C4-2B (cell line): ENCODE measurements around the gene KCNK3.
"Not testable (repeated sequence)": the region's sequence is repeated elsewhere in the genome, so short reads cannot be mapped to it uniquely, and the experiment has no call there.

Experiments
- H3K27ac ChIP-seq: fragments of 450-650 bp; 2 replicates; pipeline ENCODE4 v1.5.1; 2017
- ZFX ChIP-seq: fragments of 450-650 bp; IDR thresholded peaks from 2 replicates; pipeline ENCODE4 v1.6.1; 2017
- TF ChIP-seq, protein P1 (sequence below): fragments of 450-650 bp; conservative IDR thresholded peaks from 2 replicates; pipeline ENCODE4 v1.5.1; 2017; ENCODE audit warnings: mild to moderate bottlenecking

The KCNK3 gene

DNA sequence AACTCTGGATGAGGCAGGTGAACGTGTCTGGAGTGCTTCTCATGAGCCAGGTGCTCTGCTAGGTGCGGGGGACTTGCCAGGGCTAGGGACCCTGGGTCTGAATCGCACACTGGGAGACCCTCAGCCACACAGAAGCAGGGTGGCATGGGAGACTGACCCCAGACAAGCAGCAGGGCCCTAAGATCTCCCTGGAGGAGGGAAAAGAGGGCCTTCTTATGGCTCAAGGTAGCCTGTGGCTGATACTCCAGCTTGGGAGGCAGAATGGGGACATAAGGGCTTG is 38.5 kb upstream of the KCNK3 start:
- no peak overlapping the region for H3K27ac ChIP-seq
- TF ChIP-seq ZFX = no peak
- TF ChIP-seq, protein P1, sequence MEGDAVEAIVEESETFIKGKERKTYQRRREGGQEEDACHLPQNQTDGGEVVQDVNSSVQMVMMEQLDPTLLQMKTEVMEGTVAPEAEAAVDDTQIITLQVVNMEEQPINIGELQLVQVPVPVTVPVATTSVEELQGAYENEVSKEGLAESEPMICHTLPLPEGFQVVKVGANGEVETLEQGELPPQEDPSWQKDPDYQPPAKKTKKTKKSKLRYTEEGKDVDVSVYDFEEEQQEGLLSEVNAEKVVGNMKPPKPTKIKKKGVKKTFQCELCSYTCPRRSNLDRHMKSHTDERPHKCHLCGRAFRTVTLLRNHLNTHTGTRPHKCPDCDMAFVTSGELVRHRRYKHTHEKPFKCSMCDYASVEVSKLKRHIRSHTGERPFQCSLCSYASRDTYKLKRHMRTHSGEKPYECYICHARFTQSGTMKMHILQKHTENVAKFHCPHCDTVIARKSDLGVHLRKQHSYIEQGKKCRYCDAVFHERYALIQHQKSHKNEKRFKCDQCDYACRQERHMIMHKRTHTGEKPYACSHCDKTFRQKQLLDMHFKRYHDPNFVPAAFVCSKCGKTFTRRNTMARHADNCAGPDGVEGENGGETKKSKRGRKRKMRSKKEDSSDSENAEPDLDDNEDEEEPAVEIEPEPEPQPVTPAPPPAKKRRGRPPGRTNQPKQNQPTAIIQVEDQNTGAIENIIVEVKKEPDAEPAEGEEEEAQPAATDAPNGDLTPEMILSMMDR = no peak

DNA sequence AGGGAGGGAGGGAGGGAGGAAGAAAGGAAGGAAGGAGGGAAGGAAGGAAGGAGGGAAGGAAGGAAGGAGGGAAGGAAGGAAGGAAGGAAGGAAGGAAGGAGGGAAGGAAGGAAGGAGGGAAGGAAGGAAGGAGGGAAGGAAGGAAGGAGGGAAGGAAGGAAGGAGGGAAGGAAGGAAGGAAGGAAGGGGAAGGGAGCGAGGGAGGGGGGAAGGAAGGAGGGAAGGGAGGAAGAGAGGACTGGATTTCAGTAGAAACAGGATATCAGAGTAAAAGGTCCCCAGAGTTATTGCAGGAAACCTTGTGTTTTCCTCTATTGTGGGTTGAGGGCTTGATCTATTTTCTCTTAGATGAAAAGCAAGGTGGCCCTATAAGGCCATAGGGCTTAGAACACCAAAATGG is 37.4 kb upstream of the KCNK3 start:
- not testable (repeated sequence) for H3K27ac ChIP-seq

DNA sequence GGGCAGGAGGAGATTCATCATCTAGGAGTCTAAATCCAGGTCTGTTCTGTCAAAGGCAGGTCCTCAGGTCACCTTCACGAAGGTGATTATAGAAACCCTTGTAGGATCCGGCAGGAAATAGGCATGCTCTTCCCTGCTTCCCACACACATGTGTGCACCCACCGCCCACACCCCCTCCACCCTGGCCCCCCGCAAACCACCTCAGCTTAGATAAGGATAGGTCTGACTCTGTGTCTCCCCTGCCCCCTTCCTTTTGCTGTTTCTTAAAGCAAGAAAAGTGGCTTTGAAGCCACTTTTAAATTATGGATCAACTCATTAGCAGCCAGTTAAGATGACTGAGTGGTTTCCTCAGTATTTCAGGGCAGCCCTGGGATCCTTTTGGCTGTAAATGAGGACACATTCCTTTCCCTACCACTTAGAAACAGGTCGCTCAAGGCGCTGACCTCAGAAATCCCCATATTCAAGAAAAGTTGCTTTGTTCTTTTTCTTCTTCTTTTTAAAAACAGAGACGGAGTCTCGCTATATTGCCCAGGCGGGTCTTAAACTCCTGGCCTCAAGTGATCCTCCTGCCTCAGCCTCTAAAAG is 36.8 kb upstream of the KCNK3 start:
- no peak overlapping the region for H3K27ac ChIP-seq
- TF ChIP-seq, protein P1 = no peak
- no peak for TF ChIP-seq ZFX

DNA sequence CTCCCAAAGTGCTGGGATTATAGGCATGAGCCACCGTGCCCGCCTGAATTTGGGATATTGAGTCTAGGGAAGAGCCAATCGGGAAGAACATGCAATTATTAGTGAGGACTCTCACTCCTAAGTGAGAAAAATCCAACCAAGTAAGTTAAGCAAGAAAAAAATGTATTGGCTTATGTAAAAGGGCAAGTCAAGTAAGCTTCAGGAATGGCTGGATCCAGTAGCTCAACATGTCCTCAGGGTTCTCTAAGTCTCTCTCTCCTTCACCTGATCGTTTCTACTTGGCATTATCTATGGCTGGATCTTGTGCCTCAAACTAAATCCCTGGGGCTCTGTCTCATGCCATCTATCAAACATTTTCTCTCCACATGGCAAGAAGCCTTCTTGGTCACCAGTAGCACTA is 35.3 kb upstream of the KCNK3 start:
- TF ChIP-seq, protein P1 = no peak
- TF ChIP-seq ZFX = no peak
- no peak overlapping the region for H3K27ac ChIP-seq

DNA sequence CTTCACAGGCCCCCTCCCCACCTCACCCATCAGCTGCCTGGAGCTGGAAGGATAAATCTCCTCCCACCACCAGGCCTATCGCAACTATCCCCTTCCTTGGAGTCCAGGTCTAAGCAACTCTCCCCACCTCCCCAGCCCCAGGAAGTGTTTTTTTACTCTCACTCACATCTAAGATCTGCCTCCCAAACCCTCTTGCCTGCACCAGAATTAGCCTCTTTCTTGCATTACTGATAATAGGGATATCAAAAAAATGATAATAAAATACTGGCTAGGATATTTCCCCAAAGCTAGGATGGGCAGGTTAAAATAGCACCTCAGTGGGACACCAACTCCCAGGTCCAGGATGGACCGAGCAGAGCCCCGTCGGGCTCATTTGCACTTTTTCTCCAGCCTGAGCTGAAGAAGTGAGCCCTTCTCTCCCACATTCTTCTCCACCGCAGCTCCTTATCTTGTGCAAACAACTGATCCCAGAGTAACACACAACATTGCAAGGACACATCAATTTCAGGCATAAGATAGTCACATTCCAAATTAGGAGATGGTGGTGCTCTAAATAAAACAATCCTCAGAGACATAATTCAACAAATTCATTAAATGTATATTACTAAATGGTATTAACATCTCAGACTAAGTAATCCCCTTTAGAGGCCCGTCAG is 33.7 kb upstream of the KCNK3 start:
- TF ChIP-seq ZFX = no peak
- TF ChIP-seq, protein P1 = no peak
- no peak overlapping the region for H3K27ac ChIP-seq

DNA sequence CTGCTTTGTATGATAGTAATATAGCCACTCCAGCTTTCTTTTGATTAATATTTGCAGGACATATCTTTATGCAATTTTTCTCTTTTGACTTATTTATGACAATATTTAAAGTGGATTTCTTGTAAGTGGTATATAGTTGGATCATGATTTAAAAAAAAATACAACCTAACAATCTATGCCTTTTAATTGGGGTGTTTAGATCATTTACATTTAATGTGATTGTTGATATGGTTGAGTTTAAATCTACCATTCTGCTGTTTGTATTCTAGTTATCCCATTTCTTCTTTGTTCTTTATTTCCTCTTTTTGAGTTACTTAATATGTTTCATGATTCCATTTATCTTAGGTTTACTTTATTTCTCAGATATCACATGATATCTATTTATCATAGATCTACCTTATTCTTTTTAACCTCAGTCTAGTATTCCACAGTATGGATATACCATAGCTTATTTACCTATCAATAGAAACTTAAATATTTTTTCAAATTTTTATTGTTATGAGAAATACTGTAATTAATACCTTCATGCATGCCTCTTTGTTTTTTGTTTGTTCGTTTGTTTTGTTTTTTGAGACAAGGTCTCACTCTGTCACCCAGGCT is 32.1 kb upstream of the KCNK3 start:
- H3K27ac ChIP-seq = no peak overlapping the region
- no peak for TF ChIP-seq ZFX
- TF ChIP-seq, protein P1 = no peak

DNA sequence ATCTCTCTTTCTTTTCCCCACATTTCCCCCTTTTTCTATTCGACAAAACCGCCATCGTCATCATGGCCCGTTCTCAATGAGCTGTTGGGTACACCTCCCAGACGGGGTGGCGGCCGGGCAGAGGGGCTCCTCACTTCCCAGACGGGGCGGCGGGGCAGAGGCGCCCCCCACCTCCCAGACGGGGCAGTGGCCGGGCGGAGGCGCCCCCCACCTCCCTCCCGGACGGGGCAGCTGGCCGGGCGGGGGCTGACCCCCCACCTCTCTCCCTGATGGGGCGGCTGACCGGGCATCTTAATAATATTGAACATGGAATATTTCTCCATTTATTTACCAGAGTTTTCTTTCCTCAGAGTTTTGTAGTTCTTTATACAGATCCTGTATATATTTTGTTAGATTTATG is 27.2 kb upstream of the KCNK3 start:
- H3K27ac ChIP-seq = not testable (repeated sequence)

DNA sequence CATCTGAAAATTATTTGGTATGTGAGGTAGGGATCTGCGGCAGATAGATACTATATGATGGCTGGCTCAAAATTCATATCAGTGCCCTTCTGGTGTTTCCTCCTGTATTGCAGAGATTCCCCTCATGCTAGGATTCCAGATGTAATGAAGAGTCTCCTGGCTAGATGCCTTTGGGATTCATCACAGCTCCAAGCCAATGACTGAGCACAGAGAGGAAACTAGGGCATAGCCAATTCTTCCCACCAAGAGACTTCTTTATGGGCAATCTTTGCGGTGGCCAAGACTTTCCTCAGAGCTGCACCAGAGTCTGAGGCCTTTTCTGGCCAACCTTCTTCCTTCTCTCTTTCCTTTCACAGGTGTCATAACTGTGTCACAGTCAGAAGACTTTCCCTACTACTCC is 25.9 kb upstream of the KCNK3 start:
- TF ChIP-seq ZFX = no peak
- TF ChIP-seq, protein P1 = no peak
- H3K27ac ChIP-seq = no peak overlapping the region
